GM19328 (cell line): ENCODE measurements around the gene NCKAP5.

ENCODE experiments used
- ATAC-seq: cut with Tn5 transposase; IDR thresholded peaks from one replicate; pipeline ENCODE4 v1.9.1; 2021; ENCODE audit warnings: mild to moderate bottlenecking, moderate library complexity; ENCODE audit not compliant: unreplicated experiment

Gene NCKAP5

DNA sequence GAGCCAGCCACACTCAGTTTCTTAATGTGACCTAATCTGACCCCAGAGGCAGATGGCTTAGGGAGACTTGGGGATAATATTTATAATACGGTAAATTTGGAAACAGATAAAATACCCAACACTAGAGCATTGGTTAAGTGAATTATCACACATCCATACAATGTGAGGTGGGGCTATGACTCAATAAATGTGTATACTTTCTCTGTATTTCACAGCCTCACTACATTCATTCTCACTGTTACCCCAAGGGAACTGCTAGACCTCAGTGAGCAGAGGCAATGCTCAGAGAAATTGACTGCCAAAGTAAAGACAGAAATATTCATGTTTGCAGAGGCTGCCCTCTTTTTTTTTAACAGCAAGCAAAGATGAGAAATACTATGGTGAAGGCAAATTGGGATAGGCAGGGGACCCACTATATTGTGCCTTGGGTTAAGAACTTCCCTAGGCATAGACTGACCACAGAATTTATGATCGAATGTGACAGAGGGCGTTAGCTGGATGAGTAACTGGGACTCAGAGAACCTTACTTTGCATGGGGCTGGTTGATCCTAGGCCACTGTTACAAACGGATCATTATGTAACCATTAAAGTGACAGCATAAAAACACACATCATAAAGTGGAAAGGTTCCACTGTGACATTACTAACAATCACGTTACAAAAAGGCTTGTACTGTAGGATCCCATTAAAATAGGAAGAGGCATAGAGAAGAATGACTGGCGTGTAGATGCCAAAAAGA lies 652.3 kb downstream of the NCKAP5 start:
- ATAC-seq = no peak

DNA sequence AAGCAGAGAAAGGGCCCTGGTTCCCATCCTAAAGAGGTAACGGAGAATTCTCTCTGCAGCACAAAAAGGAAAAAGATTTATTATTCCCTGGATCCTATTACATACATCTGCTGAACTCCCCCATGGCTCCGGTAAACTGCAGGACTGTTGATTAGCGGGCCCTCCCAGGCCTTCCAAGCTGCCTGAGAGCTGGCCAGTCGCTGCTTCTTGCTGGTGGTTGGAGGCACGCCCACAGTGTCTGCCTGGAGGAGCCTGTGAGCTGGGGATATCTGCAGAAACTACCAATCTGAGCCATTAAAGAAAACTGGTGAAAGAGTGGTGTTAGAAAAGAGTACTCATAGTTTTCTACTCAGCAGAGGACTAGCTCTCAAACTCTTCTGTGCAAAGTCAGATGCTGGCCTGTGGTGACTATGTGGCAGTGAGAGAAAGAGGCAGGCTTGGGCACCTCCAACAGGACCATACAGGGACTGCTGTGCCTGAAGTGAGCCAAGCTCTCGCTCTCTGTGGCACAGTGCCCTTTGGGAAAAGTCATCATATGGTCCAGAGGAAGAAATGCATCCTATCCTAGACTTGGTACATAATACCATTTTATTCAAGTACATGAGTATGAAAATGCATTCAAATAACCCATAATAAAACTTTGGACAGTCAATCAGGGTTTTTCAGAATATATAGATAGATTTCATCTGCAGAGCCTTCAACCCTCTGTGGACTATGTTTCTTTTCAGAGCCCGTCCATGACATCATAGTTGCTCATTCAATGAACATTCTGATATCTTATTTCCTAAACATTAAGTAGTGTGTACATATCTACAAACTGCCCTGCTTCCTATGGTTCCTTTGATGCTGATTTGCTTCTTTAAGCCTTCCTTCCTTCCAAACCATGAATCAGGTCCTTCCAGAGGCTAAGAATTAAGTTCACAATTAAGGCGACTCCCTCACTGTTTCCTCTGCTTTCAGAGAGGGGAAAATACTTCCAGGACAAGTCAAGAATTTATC lies 656.2 kb downstream of the NCKAP5 start:
- ATAC-seq = no peak

DNA sequence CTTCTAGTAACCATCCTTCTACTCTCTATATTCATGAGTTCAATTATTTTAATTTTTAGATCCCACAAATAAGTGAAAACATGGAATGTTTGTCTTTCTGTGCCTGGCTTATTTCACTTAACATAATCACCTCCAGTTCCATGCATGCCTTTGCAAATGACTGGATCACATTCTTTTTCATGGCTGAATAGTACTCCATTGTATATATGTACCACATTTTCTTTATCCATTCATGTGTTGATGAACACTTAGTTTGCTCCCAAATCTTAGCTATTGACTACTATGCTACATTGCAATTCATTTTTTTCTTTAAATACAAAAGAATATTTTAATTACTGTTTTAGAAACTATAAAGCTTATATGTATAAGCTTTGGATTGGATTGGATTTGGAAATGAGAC lies 657.8 kb downstream of the NCKAP5 start:
- ATAC-seq = no peak

DNA sequence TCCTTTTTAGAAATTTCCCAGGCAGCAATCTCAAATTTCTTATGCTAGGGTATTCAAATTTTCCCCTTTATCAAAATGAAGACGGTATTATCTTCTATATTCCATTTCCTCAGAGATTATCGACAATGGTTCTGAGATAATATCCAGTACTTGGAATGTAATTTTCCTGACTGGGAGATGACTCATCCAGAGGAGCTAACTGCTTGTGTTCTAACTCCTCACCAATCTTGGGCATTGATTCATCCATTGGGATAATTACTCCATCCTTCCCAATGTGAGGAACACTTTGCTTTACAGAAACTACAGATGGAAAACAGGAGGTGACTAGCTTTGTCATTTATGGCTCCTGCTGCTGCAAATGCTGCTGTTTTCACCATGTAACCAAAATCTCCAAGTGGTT lies 658.8 kb downstream of the NCKAP5 start:
- ATAC-seq = no peak

DNA sequence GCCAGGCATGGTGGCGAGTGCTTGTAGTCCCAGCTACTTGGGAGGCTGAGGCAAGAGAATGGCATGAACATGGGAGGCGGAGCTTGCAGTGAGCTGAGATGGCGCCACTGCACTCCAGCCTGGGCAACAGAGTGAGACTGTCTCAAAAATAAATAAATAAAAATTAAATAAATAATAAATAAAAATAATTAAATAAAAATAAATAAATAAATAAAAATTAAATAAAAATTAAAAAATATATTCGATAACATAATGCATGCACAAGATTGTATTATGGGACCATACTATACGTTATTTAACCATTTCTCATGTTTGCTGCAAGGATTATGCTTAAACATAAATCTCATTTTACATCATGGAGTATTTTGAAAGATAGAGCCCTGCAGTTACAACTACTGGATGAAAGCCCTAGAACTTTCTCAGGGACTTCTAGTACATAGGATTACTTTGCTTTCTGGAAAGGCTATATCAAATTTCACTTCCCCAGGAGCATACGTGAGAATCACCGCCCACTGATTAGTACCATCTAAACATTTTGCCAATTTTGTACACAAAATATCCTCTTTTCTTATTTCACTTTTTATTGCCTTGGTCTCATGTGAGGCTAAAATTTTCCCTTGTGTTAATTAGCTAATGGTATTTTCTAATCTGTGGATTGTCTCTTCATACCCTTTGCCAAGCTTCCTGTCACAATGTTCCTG lies 664.0 kb downstream of the NCKAP5 start:
- no peak for ATAC-seq

DNA sequence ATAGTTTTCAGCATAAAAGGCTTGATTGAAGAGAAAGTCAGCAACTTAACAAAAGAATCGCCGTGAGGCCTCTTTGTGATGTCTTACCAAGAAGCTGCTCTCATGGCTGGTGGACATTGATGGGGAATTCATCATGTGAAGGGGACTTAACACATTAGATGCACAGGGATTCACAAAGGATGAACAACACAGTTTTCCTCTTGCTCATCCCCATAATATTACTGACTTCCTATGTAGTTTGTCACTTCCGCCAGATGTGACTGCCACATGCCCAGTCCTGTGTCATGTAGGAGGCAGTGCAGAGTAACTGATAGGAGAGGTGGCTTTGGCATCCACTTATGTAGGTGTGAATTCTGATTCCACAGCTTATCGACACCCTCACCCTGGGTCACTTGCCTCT lies 665.6 kb downstream of the NCKAP5 start:
- ATAC-seq = no peak

DNA sequence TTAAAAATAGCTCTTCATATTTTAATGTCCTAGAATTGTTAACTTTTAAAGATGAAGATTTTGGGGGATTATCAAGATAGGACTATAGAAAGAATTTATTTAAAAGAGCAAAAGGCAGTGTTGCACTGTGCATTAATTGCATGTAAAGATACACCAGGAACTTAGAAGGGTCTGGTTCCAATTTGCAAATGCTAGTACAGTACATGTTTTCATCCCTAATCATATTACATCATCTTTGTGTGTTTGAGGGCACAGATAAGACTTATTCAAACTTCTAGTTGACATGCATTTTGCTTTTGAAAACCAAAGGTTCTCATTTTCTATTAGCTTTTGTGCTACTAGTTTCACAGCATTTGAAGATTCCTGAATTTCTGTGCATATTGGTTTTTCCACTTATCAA lies 666.6 kb downstream of the NCKAP5 start:
- no peak for ATAC-seq

DNA sequence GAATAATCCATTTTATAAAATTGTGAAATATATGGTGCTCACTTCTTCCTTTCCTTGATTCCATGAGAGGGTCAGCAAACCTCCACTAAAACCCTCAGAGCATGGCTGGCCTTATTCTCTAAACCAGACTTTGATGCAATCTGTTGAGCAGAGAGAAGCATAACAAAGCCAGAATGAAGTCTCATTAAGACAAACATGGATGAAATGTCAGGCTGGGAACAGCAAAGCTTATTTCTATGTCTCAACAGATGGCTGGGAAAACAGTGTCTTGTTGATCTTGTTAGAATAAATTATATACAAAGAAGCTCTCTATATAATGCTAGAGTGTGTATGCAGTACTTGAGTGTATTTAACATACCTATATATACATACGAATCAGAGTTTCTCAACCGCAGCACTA lies 671.2 kb downstream of the NCKAP5 start:
- no peak for ATAC-seq

DNA sequence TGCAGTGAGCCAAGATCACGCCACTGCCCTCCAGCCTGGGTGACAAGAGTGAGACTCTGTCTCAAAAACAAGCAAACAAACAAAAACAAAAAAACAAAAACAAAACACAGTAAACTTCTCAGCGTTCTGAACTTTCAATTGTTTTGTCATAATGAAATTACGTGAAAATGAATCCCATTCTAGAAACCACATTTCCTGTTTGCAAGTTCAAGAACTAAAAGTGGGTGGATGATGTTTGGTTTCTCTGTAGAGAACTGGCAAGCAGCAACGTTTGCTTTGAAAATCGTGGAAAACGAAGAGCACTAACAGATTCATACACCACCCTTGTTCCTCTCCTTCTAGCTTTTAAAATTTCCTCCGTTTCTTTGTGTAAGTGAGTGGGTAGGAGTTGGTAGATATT lies 672.2 kb downstream of the NCKAP5 start:
- ATAC-seq = no peak

DNA sequence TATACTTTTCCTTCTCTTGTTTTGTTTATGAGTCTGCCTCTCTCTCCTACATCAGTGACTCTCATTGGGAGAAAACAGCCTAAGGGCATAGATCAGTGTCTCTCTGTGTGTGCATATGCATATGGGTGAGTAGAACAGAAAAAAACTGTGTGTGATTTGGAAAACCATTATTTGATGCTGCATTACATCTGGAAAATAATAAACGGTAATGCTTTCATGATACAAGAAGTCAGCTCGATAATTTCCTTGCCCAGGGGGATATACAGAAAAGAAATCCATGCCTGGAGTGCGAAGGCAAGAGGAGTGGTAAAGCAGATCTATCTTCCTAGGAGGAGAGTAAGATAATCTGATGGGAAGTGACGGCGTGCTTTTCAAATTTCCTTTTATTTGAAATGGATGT lies 676.8 kb downstream of the NCKAP5 start:
- ATAC-seq = no peak

DNA sequence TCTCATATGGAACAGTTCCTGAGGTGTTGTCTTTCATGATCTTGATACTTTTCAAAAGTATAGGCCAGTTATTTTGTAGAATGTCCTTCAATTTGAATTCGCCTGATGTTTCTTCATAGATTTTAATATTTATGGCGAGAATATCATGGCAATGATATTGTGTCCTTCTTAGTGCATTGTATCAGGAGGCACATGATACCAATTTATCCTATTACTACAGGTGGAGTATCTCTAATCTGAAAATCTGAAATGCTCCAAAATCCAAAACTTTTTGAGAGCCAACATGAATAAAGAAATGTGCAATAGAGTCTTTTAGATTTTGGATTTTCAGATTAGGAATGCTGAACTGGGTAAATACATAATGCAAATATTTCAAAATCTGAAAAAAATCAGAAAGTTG lies 681.7 kb downstream of the NCKAP5 start:
- no peak for ATAC-seq

DNA sequence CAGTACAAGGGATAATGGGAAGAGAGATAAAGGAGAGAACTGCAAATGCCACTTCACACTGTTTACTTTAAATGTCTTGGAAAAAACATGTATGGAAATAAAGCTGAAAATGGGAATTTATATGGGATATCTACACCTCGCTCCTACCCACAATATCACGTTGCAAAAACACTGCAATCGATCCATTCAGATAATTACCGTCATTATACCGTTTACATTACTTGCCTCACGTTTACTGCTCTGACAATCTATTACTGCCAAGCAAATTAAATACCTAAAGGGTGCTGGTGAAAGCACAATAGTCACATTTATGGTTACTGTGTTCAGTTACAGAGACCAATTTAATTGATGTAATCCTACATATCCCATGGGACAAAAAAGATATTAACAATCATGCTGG lies 683.6 kb downstream of the NCKAP5 start:
- no peak for ATAC-seq

DNA sequence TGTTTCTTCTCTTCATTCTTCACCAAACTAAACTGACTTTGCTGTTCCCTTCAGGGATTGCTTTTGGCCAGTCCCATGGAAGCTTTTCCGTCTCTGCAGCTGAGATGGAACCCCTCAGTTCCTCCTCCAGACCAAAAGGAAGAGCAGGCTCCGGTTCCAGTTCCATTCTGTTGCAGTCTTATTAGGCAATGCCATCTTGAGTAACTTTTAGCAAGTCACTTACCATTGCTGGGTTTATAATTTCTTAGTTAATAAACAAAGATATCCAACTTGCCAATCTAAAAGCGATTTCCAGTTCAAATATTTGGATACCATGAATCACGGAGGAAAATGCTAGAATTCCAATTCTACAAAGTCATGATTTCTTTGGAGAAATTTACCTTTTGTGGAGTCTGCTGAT lies 684.0 kb downstream of the NCKAP5 start:
- no peak for ATAC-seq

DNA sequence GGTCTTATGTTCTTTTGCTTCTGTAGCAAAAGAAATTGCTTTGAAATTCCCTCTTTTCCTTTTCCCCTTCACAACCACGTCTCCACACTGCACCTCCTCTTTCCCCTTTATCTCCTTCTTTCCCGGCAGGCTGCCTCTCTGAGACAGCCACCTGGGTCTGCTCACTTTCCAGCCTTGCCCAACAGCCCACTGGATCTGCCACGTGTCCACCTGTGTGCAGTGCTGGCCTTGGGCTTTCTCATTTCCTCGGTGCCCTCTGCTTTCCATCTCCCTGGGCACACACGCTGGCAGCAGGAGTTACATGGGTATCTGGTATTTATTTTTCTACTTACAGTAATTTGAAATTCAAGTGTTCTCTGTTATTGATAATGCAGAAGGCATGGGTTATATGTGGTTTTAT lies 684.8 kb downstream of the NCKAP5 start:
- no peak for ATAC-seq

DNA sequence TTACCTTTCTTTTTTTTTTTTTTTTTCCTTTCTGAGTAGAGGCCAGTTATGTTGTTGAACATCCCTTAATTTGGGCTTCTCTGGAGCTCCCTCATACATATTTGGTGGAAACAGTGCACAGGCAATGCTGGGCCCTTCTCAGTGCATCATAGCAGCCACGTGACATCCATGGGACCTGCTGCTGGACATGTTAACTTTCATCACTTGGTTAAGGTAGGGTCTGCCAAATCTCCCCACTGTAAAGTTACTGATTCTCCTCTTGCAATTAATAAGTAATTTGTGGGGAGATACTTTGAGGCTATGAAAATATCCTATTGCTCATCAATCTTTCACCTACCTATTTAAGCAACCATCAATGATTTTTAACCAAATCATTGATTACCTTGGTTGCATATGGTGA lies 686.7 kb downstream of the NCKAP5 start:
- ATAC-seq = no peak

DNA sequence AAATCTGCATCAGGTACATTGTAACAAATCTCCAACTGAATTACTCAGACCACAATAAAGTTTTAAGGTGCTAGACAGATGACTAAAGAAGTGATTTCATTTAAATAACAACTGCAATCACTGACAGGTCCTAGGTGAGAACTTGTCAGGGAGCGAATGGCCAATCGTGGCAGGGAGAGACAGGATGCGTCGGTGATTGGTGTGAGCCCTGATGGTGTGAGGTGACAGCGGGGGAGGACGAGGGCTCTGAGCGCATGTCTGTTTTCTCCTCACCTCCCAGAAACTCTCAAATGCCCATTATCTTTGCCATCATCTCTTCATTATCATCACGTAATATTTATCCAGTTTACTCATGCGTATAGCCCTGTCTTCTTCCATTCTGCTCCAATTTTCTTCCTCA lies 690.3 kb downstream of the NCKAP5 start:
- no peak for ATAC-seq

DNA sequence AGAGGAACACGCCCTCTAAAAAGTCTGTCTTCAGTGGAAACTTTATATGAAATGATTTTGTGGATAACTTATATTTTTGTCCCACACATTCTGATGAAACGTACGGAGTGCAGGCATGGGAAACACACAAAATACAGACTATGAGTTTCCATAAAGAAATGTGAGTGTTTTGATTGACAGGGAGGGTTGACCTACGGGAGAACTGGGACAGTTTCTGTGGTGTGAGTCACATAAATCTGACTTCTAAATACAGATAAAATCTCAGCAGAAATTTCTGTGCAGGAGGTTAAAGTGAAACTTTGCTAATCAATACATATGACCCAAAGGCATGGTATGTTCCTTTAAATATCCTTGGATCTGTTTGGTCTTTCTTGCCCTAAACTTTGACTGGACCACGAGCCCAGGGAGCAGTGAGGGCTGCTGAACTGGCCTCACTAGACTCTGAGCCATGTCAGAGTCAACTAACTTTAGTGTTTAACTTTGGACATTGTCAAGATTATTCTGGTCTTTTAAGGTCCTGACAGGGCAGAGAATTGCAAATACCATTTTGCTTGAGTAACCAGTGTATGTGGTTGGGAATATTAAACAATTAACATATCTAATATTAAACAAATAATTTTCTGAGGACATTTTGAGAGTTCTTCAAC lies 691.4 kb downstream of the NCKAP5 start:
- ATAC-seq = no peak

DNA sequence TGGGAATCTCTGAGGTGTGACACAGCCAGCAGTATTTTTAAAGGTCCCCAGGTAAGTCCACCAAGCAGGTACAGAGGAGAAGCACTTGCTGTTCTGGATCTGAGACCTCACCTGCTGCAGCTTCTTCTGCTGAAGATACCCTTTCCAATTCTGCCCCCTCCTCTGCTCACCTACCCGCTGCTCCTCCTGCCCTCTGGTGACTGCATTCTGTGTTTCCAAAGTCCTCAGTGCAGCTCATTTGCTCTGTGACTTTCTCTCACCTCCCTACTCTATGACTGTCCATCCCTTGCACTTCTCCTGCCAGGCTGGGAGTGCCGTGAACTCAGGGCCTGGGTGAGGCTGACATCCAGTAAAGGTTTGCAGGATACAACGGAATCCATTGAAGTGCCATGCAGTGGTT lies 693.1 kb downstream of the NCKAP5 start:
- no peak for ATAC-seq

DNA sequence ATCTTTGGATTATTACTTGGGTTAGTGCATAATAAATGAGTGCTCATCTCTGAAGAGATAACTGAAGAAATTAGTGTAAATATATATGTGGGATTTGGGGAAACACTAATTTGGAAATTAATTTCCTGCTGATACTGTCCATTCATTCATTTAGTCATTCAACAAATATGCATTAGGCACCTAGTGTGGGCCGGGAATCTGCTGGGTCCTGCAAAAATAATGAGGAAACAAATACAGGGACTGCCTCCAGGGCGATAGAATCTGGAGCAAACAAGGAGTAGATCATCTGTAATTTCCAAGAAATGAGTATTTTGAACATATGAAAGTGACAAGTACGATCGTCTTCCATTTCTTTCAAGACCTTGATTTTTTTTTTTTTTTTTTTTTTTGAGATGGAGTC lies 694.5 kb downstream of the NCKAP5 start:
- no peak for ATAC-seq

DNA sequence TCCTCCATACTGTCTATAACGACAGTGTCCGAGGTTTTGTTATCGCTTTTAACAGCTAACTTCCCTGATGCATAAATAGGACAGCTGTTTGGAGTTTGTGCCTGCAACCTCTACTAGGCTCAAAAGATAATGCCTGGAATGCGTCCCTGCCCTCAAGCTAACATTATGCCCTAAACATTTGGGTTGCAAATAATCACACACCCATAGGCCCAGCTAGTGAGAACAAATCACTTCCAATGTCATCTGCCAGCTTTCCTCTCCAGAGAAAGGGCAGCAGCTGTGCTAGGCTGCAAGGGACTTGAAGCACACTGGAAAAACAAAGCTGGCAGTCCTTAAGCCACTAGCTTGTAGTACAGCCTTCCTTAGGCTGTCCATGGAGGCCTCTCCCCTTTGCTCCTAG lies 696.4 kb downstream of the NCKAP5 start:
- ATAC-seq = no peak

DNA sequence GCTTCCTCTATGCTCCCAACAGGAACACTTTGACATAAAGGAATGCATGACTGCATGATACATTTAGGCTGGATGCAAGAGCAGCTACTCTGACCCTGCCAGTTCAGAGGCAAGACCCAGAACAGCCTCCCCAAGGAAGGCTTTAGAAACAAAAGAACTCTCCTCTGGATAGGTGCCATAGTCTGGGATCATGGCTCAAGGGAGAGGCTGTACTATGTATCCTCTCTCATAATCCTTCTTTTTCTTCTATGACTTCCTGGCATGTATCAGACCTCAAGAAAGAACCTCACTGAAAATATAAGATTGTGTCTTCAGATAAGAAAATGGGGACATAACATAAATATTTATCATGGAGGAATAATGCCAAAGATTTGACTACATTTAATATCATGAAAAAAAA lies 704.3 kb downstream of the NCKAP5 start:
- no peak for ATAC-seq
